HS-27A (cell line): Measurements from ENCODE around the gene SKIC2.
"Not testable (repeated sequence)": the region's sequence is repeated elsewhere in the genome, so short reads cannot be mapped to it uniquely, and the experiment has no call there.

Experiments used
- DNase-seq: peaks from one replicate; pipeline ENCODE4 v3.0.0-alpha.2; 2012; ENCODE audit warnings: low read depth, missing footprints

The SKIC2 gene

GRCh38 chr6:31969712-31970603 is 11.0 kb downstream of the SKIC2 start:
- no peak for DNase-seq

- no peak for DNase-seq
Measured at GRCh38 chr6:31970604-31971271, 11.8 kb downstream of the SKIC2 start.

GRCh38 chr6:31971279-31971992 is 12.5 kb downstream of the SKIC2 start:
- DNase-seq, result no peak

GRCh38 chr6:31971993-31972708 is 13.2 kb downstream of the SKIC2 start, which contains the start of gene DXO:
Gene DXO (minus strand): TSS chr6:31972138. CDS start chr6:31971675, 463 bp downstream.
- DNase-seq, result peak; percentile 99

GRCh38 chr6:31972709-31973350 is 13.9 kb downstream of the SKIC2 start:
- DNase-seq, result no peak

- DNase-seq, result not testable (repeated sequence)
Measured at GRCh38 chr6:31976065-31976464, 17.1 kb downstream of the SKIC2 start.

- no peak for DNase-seq
Measured at GRCh38 chr6:31977816-31978431, 18.9 kb downstream of the SKIC2 start.

GRCh38 chr6:31978831-31979230 is 19.9 kb downstream of the SKIC2 start:
- no peak for DNase-seq

GRCh38 chr6:31979238-31979898 is 20.4 kb downstream of the SKIC2 start:
- no peak for DNase-seq

GRCh38 chr6:31980195-31980876 is 21.4 kb downstream of the SKIC2 start:
- DNase-seq, result not testable (repeated sequence)

GRCh38 chr6:31980998-31981397 is 22.0 kb downstream of the SKIC2 start:
- not testable (repeated sequence) for DNase-seq

- DNase-seq, result not testable (repeated sequence)
Measured at GRCh38 chr6:31981744-31982143, 22.8 kb downstream of the SKIC2 start, which contains the start of gene C4A. Gene C4A (plus strand): TSS chr6:31982057. CDS start chr6:31982108, 51 bp downstream.

- DNase-seq, result not testable (repeated sequence)
Measured at GRCh38 chr6:31989363-31989762, 30.4 kb downstream of the SKIC2 start.

GRCh38 chr6:31994421-31994820 is 35.4 kb downstream of the SKIC2 start:
- not testable (repeated sequence) for DNase-seq

- DNase-seq, result not testable (repeated sequence)
Measured at GRCh38 chr6:31996385-31996784, 37.4 kb downstream of the SKIC2 start.

GRCh38 chr6:32002546-32003268 is 43.7 kb downstream of the SKIC2 start:
- not testable (repeated sequence) for DNase-seq

GRCh38 chr6:32003301-32003700 is 44.3 kb downstream of the SKIC2 start:
- DNase-seq, result not testable (repeated sequence)

- DNase-seq, result not testable (repeated sequence)
Measured at GRCh38 chr6:32004393-32004792, 45.4 kb downstream of the SKIC2 start.
